ENCODE data around the gene DGAT2.

DGAT2 gene

DNA sequence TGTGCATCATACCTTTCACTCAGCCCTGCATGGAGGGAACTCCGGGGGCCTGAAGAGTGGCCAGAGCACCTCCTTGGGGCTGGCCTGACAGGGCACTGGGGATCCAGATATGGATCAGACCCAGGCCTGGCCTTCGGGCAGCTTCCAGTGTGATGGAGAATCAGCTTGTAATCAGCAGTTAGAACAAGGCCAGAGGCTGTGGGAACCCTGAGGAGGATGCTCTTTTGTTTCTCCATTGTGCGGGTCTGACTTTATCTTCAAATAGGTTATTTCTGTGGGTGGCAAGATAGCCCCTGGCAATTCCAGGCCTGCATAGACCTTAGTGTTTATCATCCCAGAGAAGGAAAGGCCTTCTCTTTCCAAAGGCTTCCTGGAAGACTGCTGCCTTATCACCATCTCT is 12.3 kb downstream of the DGAT2 start:
- DNase-seq (ENCODE audit: low read depth), result no peak

DNA sequence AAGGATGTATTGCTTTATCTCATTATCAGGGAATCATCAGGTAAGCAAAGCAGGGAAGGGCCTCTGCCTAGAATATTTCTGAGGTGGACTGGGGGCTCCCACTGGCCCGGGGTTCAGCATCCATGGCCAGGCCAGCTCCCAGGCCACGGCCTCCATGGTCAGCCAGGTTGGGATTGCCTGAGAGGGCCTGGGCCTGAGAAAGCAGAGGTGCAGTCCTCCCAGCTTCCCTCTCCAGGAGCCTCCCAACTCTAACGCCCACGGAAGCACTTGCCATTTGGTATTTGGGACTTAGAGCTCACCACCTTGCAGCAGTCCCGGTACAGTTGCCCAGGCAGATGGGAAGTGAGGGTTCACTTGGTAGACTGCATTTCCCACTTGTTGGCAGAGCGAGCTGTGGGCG is 12.7 kb downstream of the DGAT2 start:
- no peak for DNase-seq (ENCODE audit: low read depth)

GRCh38 chr11:75781831-75782230 is 13.3 kb downstream of the DGAT2 start:
- no peak for DNase-seq (ENCODE audit: low read depth)

DNA sequence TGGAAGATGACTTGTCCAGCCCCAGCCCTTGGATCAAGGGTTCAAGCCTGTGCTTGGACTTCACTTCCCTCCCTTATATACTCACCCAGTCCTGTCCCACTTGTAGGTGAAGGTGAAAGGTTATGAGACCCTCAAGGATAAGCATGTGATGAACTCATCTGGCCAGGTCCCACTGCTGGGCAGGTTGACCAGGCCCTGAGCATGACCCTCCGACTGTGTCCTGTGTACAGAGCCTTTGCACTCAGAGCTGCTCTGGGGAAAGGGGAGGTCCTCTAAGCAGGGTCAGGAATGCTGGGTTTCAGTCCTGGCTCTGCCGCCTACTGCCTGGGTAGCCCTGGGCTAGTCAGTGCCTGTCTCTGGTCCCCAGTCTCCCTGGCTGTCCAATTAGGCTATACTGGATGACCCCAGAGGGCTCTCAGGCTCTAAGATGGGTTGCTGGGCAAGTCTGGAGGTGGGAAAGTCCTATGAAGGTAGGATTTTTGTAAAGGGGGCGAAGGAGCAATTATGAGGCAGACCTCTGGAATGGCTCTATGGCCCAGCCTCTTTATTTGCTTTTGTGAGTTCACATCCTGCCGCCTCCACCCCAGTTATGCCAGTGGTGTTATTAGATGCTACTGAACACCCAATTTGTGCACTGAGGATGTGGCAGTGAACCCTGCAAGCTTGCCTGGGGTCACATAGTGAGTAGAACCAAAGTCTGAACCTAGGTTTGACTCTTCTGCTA is 14.1 kb downstream of the DGAT2 start:
- DNase-seq (ENCODE audit: low read depth), result no peak

GRCh38 chr11:75783416-75784084 is 15.0 kb downstream of the DGAT2 start:
- DNase-seq (ENCODE audit: low read depth), result no peak

GRCh38 chr11:75784085-75784478 is 15.5 kb downstream of the DGAT2 start:
- DNase-seq (ENCODE audit: low read depth), result no peak

- DNase-seq (ENCODE audit: low read depth), result no peak
Observed at GRCh38 chr11:75784506-75784905, 15.9 kb downstream of the DGAT2 start.

DNA sequence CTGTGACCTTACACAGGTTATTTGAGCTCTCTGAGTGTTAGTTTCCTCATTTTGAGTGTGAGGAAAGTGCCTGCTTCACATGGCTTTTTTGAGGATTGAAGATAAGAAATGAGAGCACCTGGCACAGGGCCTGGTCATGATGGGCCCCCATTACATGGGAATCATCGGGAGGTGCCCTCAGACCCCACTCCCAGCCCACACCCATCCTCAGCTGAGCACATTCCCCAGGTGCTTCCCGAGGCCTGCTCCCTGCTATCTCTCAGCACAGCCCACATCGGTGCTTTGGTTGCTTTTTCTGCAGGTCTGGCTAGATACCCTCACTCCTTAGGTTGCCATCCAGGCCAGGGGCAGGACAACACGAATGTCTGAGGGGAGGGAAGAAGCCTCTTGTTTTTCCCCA is 16.6 kb downstream of the DGAT2 start:
- no peak for DNase-seq (ENCODE audit: low read depth)

- no peak for DNase-seq (ENCODE audit: low read depth)
Observed at GRCh38 chr11:75786101-75786736, 17.6 kb downstream of the DGAT2 start.

- no peak for DNase-seq (ENCODE audit: low read depth)
Observed at GRCh38 chr11:75789521-75789920, 20.9 kb downstream of the DGAT2 start.

DNA sequence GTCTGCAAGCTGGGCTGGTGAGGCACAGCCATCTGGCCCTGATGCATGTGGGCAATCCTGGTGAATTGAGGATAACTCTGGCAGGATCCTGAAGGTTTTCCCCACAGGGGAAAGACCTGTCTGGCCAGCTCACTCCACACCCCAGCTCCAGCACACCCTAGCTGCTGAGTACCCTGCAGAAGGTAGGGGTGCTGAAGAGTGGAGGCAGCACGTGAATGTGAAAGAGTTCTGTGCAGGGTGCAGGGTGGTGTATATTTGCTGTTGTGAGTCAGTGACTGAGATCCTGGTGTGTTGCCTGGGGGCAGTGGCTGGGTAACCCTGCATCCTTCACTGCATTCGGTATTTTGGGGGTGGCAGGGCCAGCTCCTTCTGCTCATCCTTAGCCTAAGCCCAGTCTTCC is 22.4 kb downstream of the DGAT2 start:
- DNase-seq (ENCODE audit: low read depth), result no peak

- DNase-seq (ENCODE audit: low read depth), result no peak
Observed at GRCh38 chr11:75792127-75792731, 23.7 kb downstream of the DGAT2 start.

DNA sequence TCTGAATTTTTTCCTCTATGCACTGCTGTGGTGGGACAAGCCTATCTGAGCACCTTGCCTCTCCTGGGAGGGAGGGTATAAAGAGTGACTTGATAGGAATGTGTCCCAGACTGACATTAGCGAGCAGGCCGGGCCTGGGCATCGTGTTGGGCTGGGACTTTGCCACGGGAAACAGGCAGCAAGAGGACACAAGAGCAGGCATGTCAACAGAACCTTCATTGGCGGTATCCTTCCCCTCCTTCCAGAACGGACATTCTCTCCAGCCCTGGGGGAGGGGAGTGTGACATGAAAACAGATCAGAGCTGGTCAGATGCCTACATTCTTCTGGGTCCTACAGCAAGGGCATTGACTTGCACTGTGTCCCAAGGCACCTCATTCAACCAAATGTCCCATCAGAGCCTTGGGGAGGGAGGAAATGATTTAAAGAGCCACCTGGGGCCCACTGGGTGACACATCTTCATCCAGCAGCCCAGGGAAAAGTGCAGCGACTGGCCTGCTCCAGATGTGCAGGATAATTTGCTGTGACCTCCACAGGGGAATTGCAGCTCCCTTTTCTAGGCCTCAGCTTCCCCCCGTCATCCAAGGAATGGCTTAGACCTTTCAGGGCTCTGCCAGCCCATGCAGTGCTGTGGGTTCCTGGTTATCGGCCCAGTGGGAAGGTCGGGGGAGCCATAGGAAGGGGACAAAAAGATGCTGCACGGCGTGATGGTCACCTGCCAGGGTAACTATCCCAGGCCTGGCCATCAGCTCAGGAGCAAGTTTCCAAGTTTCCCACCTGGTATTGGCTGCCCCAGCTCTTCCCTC is 24.6 kb downstream of the DGAT2 start:
- no peak for DNase-seq (ENCODE audit: low read depth)

DNA sequence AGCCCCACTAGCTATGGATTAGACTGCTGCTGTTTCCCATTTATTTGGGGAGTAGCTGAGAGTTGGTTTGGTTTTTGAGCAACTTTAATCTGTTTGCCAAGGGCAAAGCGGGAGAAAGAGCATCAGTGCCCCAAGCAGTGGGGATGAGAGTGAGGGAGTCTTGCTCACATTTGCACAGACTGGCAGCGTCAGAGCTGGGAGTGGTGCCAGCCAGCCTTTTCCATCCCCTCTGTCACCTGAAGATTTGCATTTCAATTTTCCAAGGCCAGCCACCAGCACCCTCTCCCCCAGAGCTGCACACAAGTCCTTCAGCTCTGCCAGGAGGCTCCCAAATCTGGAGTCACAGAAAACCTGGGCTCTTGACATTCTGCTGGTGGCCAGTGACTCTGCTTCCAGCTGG is 25.4 kb downstream of the DGAT2 start:
- DNase-seq (ENCODE audit: low read depth), result no peak

GRCh38 chr11:75795276-75796090 is 26.9 kb downstream of the DGAT2 start:
- DNase-seq (ENCODE audit: low read depth), result no peak

- no peak for DNase-seq (ENCODE audit: low read depth)
Observed at GRCh38 chr11:75796091-75796435, 27.5 kb downstream of the DGAT2 start.

GRCh38 chr11:75797116-75797515 is 28.5 kb downstream of the DGAT2 start:
- DNase-seq (ENCODE audit: low read depth), result no peak

DNA sequence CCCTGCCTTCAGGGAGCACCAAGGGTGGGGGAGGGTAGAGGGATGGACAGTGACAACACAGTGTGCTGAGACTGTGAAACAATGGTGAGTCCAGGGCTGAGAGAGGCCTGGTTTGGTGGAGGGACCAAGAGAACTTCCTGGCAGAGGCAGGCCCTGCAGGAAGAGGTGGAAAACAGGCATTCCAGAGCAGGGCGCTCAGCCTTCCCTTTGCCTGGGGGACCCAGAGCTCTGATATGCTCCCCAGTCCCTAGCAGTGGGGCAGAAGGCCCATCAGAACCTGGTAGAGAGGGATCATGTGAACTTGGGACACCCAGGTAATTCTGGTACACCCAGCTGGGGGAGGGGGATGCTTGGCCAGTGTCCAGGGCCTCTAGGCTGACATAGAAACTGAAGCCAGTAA is 29.2 kb downstream of the DGAT2 start:
- DNase-seq (ENCODE audit: low read depth), result no peak

DNA sequence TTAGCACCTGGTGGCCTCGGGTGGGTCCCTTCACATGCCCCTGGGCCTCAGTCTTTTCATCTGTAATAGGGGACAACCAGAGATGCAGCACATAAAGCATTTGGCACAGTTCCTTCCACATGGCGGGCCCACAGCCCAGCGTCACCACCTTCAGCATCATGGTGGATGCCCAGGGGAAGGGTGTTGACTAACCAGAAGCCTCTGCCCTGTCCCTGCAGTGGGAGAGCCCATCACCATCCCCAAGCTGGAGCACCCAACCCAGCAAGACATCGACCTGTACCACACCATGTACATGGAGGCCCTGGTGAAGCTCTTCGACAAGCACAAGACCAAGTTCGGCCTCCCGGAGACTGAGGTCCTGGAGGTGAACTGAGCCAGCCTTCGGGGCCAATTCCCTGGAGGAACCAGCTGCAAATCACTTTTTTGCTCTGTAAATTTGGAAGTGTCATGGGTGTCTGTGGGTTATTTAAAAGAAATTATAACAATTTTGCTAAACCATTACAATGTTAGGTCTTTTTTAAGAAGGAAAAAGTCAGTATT is 31.6 kb downstream of the DGAT2 start:
- DNase-seq (ENCODE audit: low read depth), result no peak

DNA sequence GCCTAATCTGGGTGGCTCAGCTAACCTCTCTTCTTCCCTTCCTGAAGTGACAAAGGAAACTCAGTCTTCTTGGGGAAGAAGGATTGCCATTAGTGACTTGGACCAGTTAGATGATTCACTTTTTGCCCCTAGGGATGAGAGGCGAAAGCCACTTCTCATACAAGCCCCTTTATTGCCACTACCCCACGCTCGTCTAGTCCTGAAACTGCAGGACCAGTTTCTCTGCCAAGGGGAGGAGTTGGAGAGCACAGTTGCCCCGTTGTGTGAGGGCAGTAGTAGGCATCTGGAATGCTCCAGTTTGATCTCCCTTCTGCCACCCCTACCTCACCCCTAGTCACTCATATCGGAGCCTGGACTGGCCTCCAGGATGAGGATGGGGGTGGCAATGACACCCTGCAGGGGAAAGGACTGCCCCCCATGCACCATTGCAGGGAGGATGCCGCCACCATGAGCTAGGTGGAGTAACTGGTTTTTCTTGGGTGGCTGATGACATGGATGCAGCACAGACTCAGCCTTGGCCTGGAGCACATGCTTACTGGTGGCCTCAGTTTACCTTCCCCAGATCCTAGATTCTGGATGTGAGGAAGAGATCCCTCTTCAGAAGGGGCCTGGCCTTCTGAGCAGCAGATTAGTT is 32.3 kb downstream of the DGAT2 start:
- no peak for DNase-seq (ENCODE audit: low read depth)

All from HS-5 (cell line).